ENCODE measurements around the gene BFSP1. TPM values are rescaled to one million over a fixed set of nuclear protein-coding genes. Genes with fewer than 3 reads are reported as not detected.

The BFSP1 gene
- total and polyA plus RNA-seq, 2 donors (not counting 1 experiment from before 2014, with no cell fraction given) = 1.5 to 2.3 TPM

- Histone ChIP-seq H3K4me1 (ENCODE audit: control insufficient read depth, extremely low read depth, insufficient read depth, low read length) (no peaks in the 10 kb centered on the region), H3K4me2 (ENCODE audit: extremely low read depth, insufficient read depth, low read length) (no peak overlapping the region), H2AFZ (ENCODE audit: low read length) (no peak overlapping the region), H3K27me3 (ENCODE audit: control insufficient read depth, insufficient read depth, low read length) (peaks cover under 1% of the 10 kb centered on the region), H3K9me3 (ENCODE audit: control insufficient read depth, insufficient read depth, low read depth, low read length) (no peaks in the 10 kb centered on the region), H4K20me1 (ENCODE audit: control insufficient read depth, extremely low read depth, insufficient read depth, low read length) (no peaks in the 10 kb centered on the region), H3K79me2 (ENCODE audit: control insufficient read depth, insufficient read depth, low read length) (no peaks in the 10 kb centered on the region), H3K9ac (ENCODE audit: insufficient read depth, low read length) (no peak overlapping the region), H3K27ac (ENCODE audit: insufficient read depth, low read length) (no peak overlapping the region), H3K4me3 (replicated peaks in 1 of 4; ENCODE audit: control extremely low read depth in 1 of 4, insufficient read depth in 1 of 4, low read depth in 3 of 4, low read length in 4 of 4) (no peak overlapping the region), H3K36me3 (ENCODE audit: control insufficient read depth, insufficient read depth, low read length) (no peaks in the 10 kb centered on the region)
- no peak for DNase-seq (ENCODE audit: low read depth in 2 of 2)
- TF ChIP-seq EZH2 (IDR thresholded peaks at IDR 0.05; ENCODE audit: low read length, missing control alignments) = no peak
- TF ChIP-seq CTCF (conservative IDR thresholded peaks at IDR 0.05 in 1 of 2, IDR thresholded peaks at IDR 0.05 in 1 of 2; ENCODE audit: low read depth in 1 of 2, low read length in 2 of 2) = no peak
Observed at GRCh38 chr20:17519606-17520285, 11.4 kb downstream of the BFSP1 start.

GRCh38 chr20:17518339-17519052, 12.7 kb downstream of the BFSP1 start:
- Histone ChIP-seq H2AFZ (ENCODE audit: low read length) (no peak overlapping the region), H3K27ac (ENCODE audit: insufficient read depth, low read length) (no peak overlapping the region), H3K9ac (ENCODE audit: insufficient read depth, low read length) (no peak overlapping the region), H3K4me1 (ENCODE audit: control insufficient read depth, extremely low read depth, insufficient read depth, low read length) (no peaks in the 10 kb centered on the region), H3K4me2 (ENCODE audit: extremely low read depth, insufficient read depth, low read length) (no peak overlapping the region), H3K36me3 (ENCODE audit: control insufficient read depth, insufficient read depth, low read length) (no peaks in the 10 kb centered on the region), H3K27me3 (ENCODE audit: control insufficient read depth, insufficient read depth, low read length) (peaks cover 5% of the 10 kb centered on the region), H3K79me2 (ENCODE audit: control insufficient read depth, insufficient read depth, low read length) (no peaks in the 10 kb centered on the region), H4K20me1 (ENCODE audit: control insufficient read depth, extremely low read depth, insufficient read depth, low read length) (no peaks in the 10 kb centered on the region), H3K9me3 (ENCODE audit: control insufficient read depth, insufficient read depth, low read depth, low read length) (no peaks in the 10 kb centered on the region), H3K4me3 (replicated peaks in 1 of 4; ENCODE audit: control extremely low read depth in 1 of 4, insufficient read depth in 1 of 4, low read depth in 3 of 4, low read length in 4 of 4) (no peak overlapping the region)
- no peak for TF ChIP-seq CTCF (conservative IDR thresholded peaks at IDR 0.05 in 1 of 2, IDR thresholded peaks at IDR 0.05 in 1 of 2; ENCODE audit: low read depth in 1 of 2, low read length in 2 of 2)
- no peak for TF ChIP-seq EZH2 (IDR thresholded peaks at IDR 0.05; ENCODE audit: low read length, missing control alignments)
- DNase-seq (ENCODE audit: low read depth in 2 of 2) = no peak

- Histone ChIP-seq H3K79me2 (ENCODE audit: control insufficient read depth, insufficient read depth, low read length) (no peaks in the 10 kb centered on the region), H2AFZ (ENCODE audit: low read length) (no peak overlapping the region), H3K36me3 (ENCODE audit: control insufficient read depth, insufficient read depth, low read length) (no peaks in the 10 kb centered on the region), H3K27ac (ENCODE audit: insufficient read depth, low read length) (no peak overlapping the region), H3K27me3 (ENCODE audit: control insufficient read depth, insufficient read depth, low read length) (peaks cover 5% of the 10 kb centered on the region), H3K4me2 (ENCODE audit: extremely low read depth, insufficient read depth, low read length) (no peak overlapping the region), H3K9ac (ENCODE audit: insufficient read depth, low read length) (no peak overlapping the region), H3K4me1 (ENCODE audit: control insufficient read depth, extremely low read depth, insufficient read depth, low read length) (no peaks in the 10 kb centered on the region), H3K9me3 (ENCODE audit: control insufficient read depth, insufficient read depth, low read depth, low read length) (no peaks in the 10 kb centered on the region), H3K4me3 (replicated peaks in 1 of 4; ENCODE audit: control extremely low read depth in 1 of 4, insufficient read depth in 1 of 4, low read depth in 3 of 4, low read length in 4 of 4) (no peak overlapping the region), H4K20me1 (ENCODE audit: control insufficient read depth, extremely low read depth, insufficient read depth, low read length) (no peaks in the 10 kb centered on the region)
- no peak for TF ChIP-seq EZH2 (IDR thresholded peaks at IDR 0.05; ENCODE audit: low read length, missing control alignments)
- TF ChIP-seq CTCF (conservative IDR thresholded peaks at IDR 0.05 in 1 of 2, IDR thresholded peaks at IDR 0.05 in 1 of 2; ENCODE audit: low read depth in 1 of 2, low read length in 2 of 2) = no peak
- DNase-seq (ENCODE audit: low read depth in 2 of 2) = no peak
Observed at GRCh38 chr20:17515053-17515452, 16.1 kb downstream of the BFSP1 start.

Measured in fibroblast of lung (primary cell).